ENCODE results near the gene CRTC3.

The CRTC3 gene

DNA sequence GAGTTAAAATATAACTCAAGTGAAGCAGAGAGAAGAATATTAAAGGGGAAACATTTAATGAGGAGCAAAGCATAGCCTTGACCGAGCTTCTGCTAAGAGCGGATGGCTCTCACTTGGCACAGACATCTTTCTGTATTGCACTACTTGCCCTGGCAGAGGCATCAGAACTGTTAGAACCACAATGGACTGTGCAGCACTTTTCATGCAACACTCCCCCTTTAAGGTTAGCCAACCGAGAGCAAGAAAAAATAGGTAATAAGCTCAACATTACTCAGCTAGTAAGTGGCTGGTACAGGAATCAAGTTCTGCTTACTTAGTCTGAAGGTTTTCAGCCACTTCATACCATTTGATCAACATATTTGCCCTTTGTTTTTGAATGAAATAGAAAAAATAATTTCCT lies 33.7 kb downstream of the CRTC3 start:
- no peak for DNase-seq

DNA sequence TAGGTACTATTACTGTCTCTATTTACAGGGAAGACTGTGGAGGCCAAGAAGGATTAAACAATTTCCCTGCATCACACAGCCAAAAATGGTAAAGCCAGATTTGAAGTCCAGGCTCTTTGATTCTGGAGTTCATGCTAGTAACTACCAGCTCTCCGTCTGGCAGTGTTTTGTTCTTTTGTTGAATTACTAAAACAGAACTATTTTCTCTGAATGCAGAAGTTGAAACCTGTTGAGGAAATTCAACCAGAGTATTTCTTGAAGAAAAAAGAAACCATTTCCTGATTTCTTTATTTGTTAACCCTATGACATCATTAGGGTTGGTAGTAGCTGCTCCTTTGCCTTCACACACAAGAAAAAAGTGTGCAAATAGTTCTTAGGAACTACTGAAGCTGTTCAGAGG lies 34.3 kb downstream of the CRTC3 start:
- no peak for DNase-seq

DNA sequence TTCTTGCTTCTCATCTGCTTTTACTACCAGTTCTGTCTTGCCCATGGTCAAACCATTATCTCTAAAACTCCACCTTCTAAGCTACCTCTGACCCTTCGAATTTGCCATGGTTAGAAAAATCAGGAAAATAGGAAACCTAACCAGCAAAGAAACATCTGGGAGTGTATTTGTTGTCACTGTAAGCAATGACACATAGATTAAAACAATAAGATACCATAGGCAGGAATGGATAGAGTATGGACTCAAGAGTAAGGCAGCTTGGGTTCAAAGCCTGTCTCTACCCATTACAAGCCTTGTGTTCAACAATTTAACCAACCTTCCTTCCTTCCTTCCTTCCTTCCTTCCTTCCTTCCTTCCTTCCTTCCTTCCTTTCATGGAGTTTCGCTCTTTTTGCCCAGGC lies 34.9 kb downstream of the CRTC3 start:
- no peak for DNase-seq

DNA sequence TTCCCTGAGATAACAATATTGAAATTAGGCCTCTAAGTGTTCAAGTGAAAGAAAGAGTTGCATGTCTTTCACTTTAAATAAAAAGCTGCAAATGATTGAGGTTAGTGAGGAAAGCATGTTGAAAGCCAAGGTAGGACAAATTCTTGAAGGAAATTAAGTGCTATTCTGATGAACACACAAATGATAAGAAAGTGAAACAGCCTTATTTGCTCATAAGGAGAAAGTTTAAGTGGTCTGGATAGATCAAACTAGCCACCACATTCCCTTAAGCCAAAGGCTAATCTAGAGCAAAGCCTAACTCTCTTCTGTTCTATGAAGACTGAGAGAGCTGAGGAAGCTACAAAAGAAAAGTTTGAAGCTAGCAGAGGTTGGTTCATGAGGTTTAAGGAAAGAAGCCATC lies 36.1 kb downstream of the CRTC3 start:
- no peak for DNase-seq

DNA sequence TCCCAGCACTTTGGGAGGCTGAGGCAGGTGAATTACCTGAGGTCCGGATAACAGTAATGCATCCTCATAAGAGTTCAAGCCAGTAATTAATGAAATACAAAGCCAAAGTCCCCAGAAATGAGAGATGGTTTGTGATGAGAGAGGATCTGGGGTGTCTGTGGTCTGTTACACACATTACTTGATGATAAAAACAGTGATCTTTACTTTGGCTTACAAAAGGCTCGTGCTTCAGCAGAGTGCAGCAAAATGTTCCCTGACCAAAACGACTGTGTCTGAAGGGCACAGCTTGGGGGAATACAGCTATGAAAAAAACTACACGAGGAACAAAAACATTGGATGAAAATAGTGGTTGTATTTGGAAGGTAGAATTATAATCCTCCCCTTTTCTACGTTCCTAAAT lies 40.9 kb downstream of the CRTC3 start:
- no peak for DNase-seq

DNA sequence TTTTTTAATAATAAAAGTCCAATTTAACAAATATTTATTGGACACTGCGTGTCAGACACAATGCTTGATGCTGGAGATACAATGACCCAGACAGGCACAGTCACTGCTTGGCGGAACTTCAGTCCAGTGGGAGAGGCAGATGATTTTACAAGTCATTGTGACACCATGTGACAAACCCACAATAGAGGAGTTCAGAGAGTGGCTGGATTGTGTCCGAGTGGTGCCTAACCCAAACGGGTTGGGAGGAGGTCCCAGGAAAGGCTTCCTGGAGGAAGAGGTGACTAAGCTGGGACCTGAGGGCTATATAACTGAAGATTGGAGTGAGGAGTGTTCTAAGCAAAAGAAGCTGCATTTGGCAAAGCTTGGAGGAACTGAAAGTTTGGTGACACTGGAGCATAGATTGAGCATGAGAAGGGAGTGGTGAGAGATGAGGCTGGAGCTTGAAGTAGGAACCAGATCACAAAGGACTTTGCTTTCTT lies 41.4 kb downstream of the CRTC3 start:
- DNase-seq, result no peak

GRCh38 chr15:90572893-90573292 lies 43.2 kb downstream of the CRTC3 start:
- DNase-seq, result no peak

GRCh38 chr15:90576711-90577389 lies 47.1 kb downstream of the CRTC3 start:
- no peak for DNase-seq

DNA sequence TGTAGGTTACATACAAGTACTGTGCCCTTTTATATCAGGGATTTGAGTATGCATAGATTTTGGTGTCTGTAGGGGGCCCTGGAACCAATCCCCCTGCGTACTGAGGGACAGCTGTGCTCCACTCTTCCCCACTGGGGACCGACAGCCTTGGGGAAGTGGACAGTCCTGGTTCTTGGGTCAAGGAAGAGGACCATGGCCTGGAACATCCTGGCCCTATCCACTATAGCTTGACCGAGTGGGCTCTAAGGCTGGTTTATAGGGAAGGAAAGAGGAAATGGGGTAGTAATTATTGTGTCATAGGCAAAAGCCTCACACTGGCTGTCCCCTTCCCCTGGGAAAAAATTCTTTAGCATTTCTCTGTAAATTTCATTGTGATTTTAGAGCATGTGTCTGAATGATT lies 49.5 kb downstream of the CRTC3 start:
- no peak for DNase-seq

- DNase-seq, result no peak
Measured at GRCh38 chr15:90580099-90580498, 50.4 kb downstream of the CRTC3 start.

DNA sequence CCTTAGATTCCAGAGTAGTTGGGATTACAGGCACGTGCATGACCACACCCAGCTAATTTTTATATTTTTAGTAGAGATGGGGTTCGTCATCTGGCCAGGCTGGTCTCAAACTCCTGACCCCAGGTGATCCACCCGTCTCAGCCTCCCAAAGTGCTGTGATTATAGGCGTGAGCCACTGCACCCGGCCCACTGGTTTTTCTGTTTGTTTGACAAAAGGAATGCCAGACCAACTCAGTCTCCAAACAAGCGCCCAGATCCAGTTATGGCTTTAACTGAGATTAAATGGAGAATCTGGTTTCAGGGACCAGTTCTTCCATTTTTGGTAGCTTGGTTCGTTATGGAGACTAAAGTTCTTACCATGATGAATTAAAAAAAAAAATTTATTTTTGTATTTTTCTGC lies 50.8 kb downstream of the CRTC3 start:
- DNase-seq, result no peak

- DNase-seq, result no peak
Measured at GRCh38 chr15:90580946-90581345, 51.2 kb downstream of the CRTC3 start.

GRCh38 chr15:90581771-90582352 lies 52.1 kb downstream of the CRTC3 start:
- DNase-seq, result no peak

DNA sequence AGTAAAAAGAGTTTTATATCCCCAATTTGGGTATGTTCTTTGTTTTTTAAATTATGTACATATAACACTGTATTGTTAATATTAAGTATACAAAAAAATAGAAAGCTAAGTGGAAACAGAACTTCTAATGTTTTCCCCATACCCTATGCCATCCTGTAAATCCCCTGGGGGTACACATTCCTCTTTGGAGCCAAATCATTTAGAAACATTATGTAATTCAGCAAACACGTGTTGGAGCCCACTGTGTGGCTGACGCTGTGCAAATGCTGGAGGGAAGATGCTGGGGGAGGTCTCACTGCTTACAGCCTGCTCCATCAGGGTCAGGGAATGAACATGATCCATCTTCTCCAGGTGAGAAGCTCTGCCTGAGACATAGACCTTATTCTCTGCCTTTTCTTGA lies 52.8 kb downstream of the CRTC3 start:
- DNase-seq, result peak; percentile 70

DNA sequence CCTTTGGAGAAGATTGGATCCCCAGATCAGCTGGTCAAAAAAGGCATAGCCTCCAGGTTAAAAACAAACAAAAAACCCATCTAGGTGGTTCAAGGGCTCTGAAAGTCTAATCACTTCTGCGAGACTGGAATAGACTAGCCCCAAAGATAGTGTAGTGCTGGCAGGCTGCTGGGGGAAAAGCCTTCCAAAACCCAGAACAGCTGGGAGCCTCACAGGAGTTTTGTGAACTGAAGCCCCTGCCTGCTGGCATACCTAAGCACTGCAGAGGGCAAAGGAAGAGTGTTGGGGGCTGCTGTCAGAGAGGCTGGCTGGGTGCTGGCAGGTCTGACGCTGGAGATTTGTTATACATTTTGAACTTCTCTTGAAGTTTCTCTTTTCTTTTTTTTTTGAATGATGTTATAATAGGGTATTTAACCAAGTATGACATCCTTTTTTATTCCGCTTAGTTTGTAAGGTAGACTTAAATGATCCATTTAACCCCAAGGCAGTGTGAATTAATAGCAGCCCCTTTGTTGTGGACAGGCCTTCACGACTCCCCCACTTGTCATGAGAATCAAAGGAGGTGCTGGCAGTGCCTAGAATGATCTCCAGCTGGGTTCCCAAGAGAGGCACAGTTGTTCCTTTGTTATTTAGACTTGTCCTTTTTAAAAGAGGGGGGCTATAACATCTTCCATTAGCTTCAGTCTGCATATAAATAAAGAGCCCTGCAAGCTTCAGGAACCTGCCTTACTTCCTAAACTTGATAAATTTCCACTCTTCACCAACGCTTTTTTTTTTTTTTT lies 53.9 kb downstream of the CRTC3 start:
- DNase-seq, result no peak

GRCh38 chr15:90584841-90585240 lies 55.1 kb downstream of the CRTC3 start:
- DNase-seq, result no peak

- DNase-seq, result peak; percentile 74
Measured at GRCh38 chr15:90585863-90586262, 56.1 kb downstream of the CRTC3 start.

DNA sequence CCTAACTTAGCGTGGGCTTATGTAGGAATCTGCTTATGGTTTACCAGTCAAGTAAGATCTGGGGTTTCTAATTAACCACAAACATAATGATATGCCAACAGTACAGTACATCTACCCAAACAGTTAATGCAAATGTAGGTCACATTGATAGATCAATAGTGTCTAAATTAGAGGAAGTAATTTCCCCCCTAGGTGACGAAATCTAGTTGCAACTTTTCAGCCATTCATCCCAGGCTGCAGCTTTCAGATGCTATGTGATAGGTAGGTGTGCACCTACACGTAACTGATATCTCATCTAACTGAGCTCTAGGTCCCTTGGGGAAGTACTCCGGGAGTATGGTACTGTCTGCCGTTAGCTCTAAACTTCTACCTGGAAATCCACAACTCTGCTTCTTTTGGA lies 57.2 kb downstream of the CRTC3 start:
- DNase-seq, result no peak

DNA sequence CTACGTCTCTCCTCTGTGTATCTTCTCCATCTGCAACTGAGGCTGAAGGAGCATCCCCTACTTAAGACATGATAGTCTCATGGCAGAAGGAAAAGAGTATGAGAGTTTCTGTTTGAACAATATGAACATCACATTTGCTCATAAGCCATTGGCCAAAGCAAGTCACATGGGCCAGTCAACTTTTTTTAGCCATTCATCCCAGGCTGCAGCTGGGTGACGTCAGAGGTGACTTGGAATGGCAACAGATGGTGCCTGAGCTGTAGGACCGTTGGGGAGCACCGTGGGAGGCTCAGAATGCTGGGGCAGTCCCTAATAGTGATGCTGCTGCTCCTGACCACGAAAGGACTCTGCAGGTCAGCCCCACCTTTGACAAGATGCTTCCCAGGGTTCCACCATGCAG lies 58.7 kb downstream of the CRTC3 start:
- no peak for DNase-seq

DNA sequence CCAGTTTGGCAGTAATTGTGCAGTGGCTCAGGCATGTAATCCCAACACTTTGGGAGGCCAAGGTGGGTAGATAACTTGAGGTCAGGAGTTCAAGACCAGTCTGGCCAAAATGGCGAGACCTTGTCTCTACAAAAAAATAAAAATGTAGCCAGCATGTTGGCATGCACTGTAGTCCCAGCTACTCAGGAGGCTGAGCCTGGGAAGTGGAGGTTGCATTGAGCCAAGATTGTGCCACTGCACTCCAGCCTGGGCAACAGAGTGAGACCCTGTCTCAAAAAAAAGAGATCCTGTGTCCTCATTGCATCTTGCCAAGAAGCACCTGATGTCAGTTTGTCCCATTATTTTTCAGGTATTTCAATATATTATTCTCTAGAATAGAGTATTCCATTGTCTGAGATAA lies 61.8 kb downstream of the CRTC3 start:
- DNase-seq, result no peak

- DNase-seq, result peak; percentile 78
Measured at GRCh38 chr15:90592131-90592881, 62.6 kb downstream of the CRTC3 start.

- DNase-seq, result no peak
Measured at GRCh38 chr15:90593499-90594158, 63.9 kb downstream of the CRTC3 start.

- DNase-seq, result no peak
Measured at GRCh38 chr15:90594301-90594738, 64.6 kb downstream of the CRTC3 start.
